BLaER1 (cell line): ENCODE measurements around the gene SERINC5.
"Not testable (repeated sequence)": the region's sequence is repeated elsewhere in the genome, so short reads cannot be mapped to it uniquely, and the experiment has no call there.

Experiments used
- H3K27ac ChIP-seq: shearing (Covaris generic); formaldehyde crosslinking; 2 replicates; pipeline ENCODE4 v1.8.1; 2022
- H3K27me3 ChIP-seq: shearing (Covaris generic); formaldehyde crosslinking; 2 replicates; pipeline ENCODE4 v1.8.1; 2022
- H3K36me3 ChIP-seq: shearing (Covaris generic); formaldehyde crosslinking; 2 replicates; pipeline ENCODE4 v1.8.1; 2022
- H3K4me1 ChIP-seq: shearing (Covaris generic); formaldehyde crosslinking; 2 replicates; pipeline ENCODE4 v1.8.1; 2022
- H3K4me2 ChIP-seq: shearing (Covaris generic); formaldehyde crosslinking; 2 replicates; pipeline ENCODE4 v1.8.1; 2022
- H3K4me3 ChIP-seq: shearing (Covaris generic); formaldehyde crosslinking; 2 replicates; pipeline ENCODE4 v1.8.1; 2022
- H3K9ac ChIP-seq: shearing (Covaris generic); formaldehyde crosslinking; 2 replicates; pipeline ENCODE4 v1.8.1; 2022
- H3K9me3 ChIP-seq: shearing (Covaris generic); formaldehyde crosslinking; 2 replicates; pipeline ENCODE4 v1.8.1; 2022
- H4K20me1 ChIP-seq: shearing (Covaris generic); formaldehyde crosslinking; 2 replicates; pipeline ENCODE4 v1.8.1; 2022
- Cebpa-rat ChIP-seq: shearing (Covaris generic); IDR thresholded peaks from 2 replicates; pipeline ENCODE4 v1.8.1; 2022

Gene SERINC5

GRCh38 chr5:80106916-80107315, 148.9 kb downstream of the SERINC5 start:
- no peak overlapping the region for H3K9ac ChIP-seq
- H3K27ac ChIP-seq: peak overlapping the region; percentile 74
- no peaks in the 10 kb centered on the region for H3K36me3 ChIP-seq
- peaks cover 100% of the 10 kb centered on the region for H3K4me1 ChIP-seq
- no peaks in the 10 kb centered on the region for H3K9me3 ChIP-seq
- no peak overlapping the region for H3K4me3 ChIP-seq
- TF ChIP-seq Cebpa-rat: no peak
- no peaks in the 10 kb centered on the region for H4K20me1 ChIP-seq
- H3K4me2 ChIP-seq: peak overlapping the region; percentile 85
- no peaks in the 10 kb centered on the region for H3K27me3 ChIP-seq

GRCh38 chr5:80105698-80106439, 150.0 kb downstream of the SERINC5 start:
- Histone ChIP-seq H4K20me1 (no peaks in the 10 kb centered on the region), H3K27me3 (no peaks in the 10 kb centered on the region), H3K4me2 (peak overlapping the region; percentile 85), H3K36me3 (no peaks in the 10 kb centered on the region), H3K9ac (peak overlapping the region; percentile 21), H3K9me3 (no peaks in the 10 kb centered on the region), H3K4me3 (no peak overlapping the region), H3K4me1 (peaks cover 90% of the 10 kb centered on the region), H3K27ac (peak overlapping the region; percentile 74)
- no peak for TF ChIP-seq Cebpa-rat

- no peak for TF ChIP-seq Cebpa-rat
- Histone ChIP-seq H3K4me2 (peak overlapping the region; percentile 85), H3K4me1 (peaks cover 71% of the 10 kb centered on the region), H3K4me3 (no peak overlapping the region), H3K27ac (peak overlapping the region; percentile 74), H3K27me3 (no peaks in the 10 kb centered on the region), H3K9ac (peak overlapping the region; percentile 55), H3K9me3 (no peaks in the 10 kb centered on the region), H4K20me1 (no peaks in the 10 kb centered on the region), H3K36me3 (no peaks in the 10 kb centered on the region)
These were observed 152.5 kb downstream of the SERINC5 start for GRCh38 chr5:80103371-80103770.

GRCh38 chr5:80101993-80102392, 153.9 kb downstream of the SERINC5 start:
- Histone ChIP-seq H3K36me3 (no peaks in the 10 kb centered on the region), H4K20me1 (no peaks in the 10 kb centered on the region), H3K9me3 (no peaks in the 10 kb centered on the region), H3K27me3 (no peaks in the 10 kb centered on the region), H3K27ac (no peak overlapping the region), H3K4me3 (no peak overlapping the region), H3K9ac (no peak overlapping the region), H3K4me1 (peaks cover 69% of the 10 kb centered on the region), H3K4me2 (peak overlapping the region; percentile 85)
- no peak for TF ChIP-seq Cebpa-rat

GRCh38 chr5:80097451-80097850, 158.4 kb downstream of the SERINC5 start:
- no peak for TF ChIP-seq Cebpa-rat
- H3K4me2 ChIP-seq: peak overlapping the region; percentile 13; the same call in 1 of the 2 replicates
- H3K9ac ChIP-seq: no peak overlapping the region
- H3K27ac ChIP-seq: 0 out of 2 replicates have a peak overlapping the region, but pooled peaks have one; percentile 4
- H4K20me1 ChIP-seq: no peaks in the 10 kb centered on the region
- H3K4me3 ChIP-seq: no peak overlapping the region
- H3K27me3 ChIP-seq: no peaks in the 10 kb centered on the region
- H3K4me1 ChIP-seq: peaks cover 47% of the 10 kb centered on the region
- 0 out of 2 replicates have a peak, but pooled peaks cover 4% of the 10 kb centered on the region for H3K36me3 ChIP-seq
- no peaks in the 10 kb centered on the region for H3K9me3 ChIP-seq

GRCh38 chr5:80094236-80094738, 161.6 kb downstream of the SERINC5 start:
- no peak overlapping the region for H3K4me2 ChIP-seq
- no peaks in the 10 kb centered on the region for H3K27me3 ChIP-seq
- no peak overlapping the region for H3K9ac ChIP-seq
- no peak for TF ChIP-seq Cebpa-rat
- no peaks in the 10 kb centered on the region for H3K9me3 ChIP-seq
- no peak overlapping the region for H3K4me3 ChIP-seq
- no peaks in the 10 kb centered on the region for H4K20me1 ChIP-seq
- H3K4me1 ChIP-seq: peaks cover 47% of the 10 kb centered on the region
- 0 out of 2 replicates have a peak, but pooled peaks cover 4% of the 10 kb centered on the region for H3K36me3 ChIP-seq
- H3K27ac ChIP-seq: peak overlapping the region; percentile 72

GRCh38 chr5:80093796-80094195, 162.1 kb downstream of the SERINC5 start:
- no peaks in the 10 kb centered on the region for H3K27me3 ChIP-seq
- peak overlapping the region; percentile 72 for H3K27ac ChIP-seq
- H3K36me3 ChIP-seq: 0 out of 2 replicates have a peak, but pooled peaks cover 4% of the 10 kb centered on the region
- no peak overlapping the region; the same call in 1 of the 2 replicates for H3K9ac ChIP-seq
- H4K20me1 ChIP-seq: no peaks in the 10 kb centered on the region
- peaks cover 45% of the 10 kb centered on the region for H3K4me1 ChIP-seq
- no peaks in the 10 kb centered on the region for H3K9me3 ChIP-seq
- no peak overlapping the region for H3K4me3 ChIP-seq
- H3K4me2 ChIP-seq: peak overlapping the region; percentile 56; the same call in 1 of the 2 replicates
- no peak for TF ChIP-seq Cebpa-rat

- Histone ChIP-seq H3K4me2 (peak overlapping the region; percentile 56), H3K27ac (peak overlapping the region; percentile 72)
- TF ChIP-seq Cebpa-rat: no peak
These were observed 163.3 kb downstream of the SERINC5 start for GRCh38 chr5:80092486-80093107.

GRCh38 chr5:80091792-80092192, 164.1 kb downstream of the SERINC5 start:
- peaks cover 29% of the 10 kb centered on the region for H3K4me1 ChIP-seq
- H3K4me2 ChIP-seq: peak overlapping the region; percentile 56
- H3K4me3 ChIP-seq, H3K36me3 ChIP-seq, H3K27me3 ChIP-seq, H4K20me1 ChIP-seq, H3K9me3 ChIP-seq: not testable (repeated sequence)
- H3K27ac ChIP-seq: peak overlapping the region; percentile 72
- peak overlapping the region; percentile 46; the same call in 1 of the 2 replicates for H3K9ac ChIP-seq

More at GRCh38 chr5:80092486-80093107, 163.3 kb downstream of the SERINC5 start:
- Histone ChIP-seq H3K9ac (peak overlapping the region; percentile 46; the same call in 1 of the 2 replicates), H3K9me3 (no peaks in the 10 kb centered on the region), H3K4me3 (no peak overlapping the region), H3K27me3 (no peaks in the 10 kb centered on the region), H4K20me1 (no peaks in the 10 kb centered on the region), H3K4me1 (peaks cover 35% of the 10 kb centered on the region), H3K36me3 (0 out of 2 replicates have a peak, but pooled peaks cover 4% of the 10 kb centered on the region)

GRCh38 chr5:80090884-80091166, 165.0 kb downstream of the SERINC5 start:
- peaks cover 33% of the 10 kb centered on the region for H3K4me1 ChIP-seq
- no peak overlapping the region for H3K9ac ChIP-seq
- no peak overlapping the region for H3K27ac ChIP-seq
- no peaks in the 10 kb centered on the region for H4K20me1 ChIP-seq
- no peak overlapping the region for H3K4me3 ChIP-seq
- 0 out of 2 replicates have a peak, but pooled peaks cover 4% of the 10 kb centered on the region for H3K36me3 ChIP-seq
- no peaks in the 10 kb centered on the region for H3K9me3 ChIP-seq
- H3K27me3 ChIP-seq: no peaks in the 10 kb centered on the region
- TF ChIP-seq Cebpa-rat: no peak
- no peak overlapping the region for H3K4me2 ChIP-seq
